ENCODE measurements around the gene POLK.

POLK gene

DNA sequence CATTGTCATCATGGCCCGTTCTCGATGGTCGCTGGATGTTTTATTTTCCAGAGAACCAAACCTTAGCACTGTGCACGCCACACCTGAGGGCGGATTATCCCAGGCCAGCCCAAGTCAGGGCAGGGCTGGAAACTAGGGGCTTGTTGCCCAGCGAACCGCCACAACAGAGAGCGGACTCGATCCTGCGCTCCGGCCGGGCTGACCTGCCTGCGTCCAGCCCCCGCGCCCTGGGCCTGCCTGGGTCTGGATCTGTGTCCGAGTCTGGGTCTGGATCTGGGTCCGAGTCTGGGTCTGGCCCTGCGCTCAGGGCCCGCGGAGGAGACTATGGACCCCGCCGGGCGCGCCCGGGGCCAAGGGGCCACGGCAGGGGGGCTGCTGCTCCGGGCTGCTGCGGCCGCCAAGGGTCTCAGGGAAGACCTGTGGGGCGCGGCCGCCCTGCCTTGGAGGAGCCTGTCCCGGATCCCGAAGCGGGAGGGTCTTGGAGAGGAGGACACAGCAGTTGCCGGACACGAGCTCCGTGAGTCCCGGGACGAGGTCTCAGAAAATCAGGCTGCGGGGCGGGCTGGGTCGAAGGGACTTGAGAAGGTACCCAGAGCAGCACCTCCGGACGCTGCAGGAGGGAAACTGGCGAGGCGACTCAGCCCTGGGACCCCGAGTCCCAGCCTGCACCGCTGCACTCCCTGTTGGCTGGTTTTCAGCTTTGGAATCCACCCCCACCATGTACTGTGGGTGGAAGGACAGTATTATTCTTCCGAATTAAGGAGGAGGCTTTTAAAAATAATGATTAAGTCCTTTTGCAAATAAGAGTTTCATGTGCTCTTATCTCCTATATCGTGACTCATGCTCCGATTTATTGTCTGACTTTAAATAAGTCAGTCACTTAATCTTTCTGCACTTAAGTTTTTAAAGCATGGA lies 99.9 kb downstream of the POLK start, which contains the start of gene ANKDD1B:
Gene ANKDD1B (plus strand): TSS at position 143 of the 915 bp plus-strand sequence. CDS start 182 bp downstream, at position 325.
- no peak for DNase-seq

DNA sequence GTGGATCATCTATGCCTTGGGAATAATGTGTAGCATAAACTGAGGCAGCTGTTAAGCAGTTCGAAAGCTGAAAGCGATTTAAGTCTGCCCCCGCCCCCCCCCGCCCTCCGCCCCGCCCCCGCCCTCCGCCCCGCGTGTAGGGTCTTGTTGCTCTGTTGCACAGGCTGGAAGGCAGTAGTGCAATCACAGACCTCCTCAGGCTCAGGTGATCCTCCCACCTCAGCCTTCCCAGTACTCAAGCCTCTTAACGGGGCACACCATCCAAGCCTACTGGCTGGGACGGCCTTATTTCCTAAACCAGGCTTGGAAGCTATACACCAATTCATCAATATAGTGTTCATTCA lies 100.5 kb downstream of the POLK start:
- no peak for DNase-seq

GRCh38 chr5:75612901-75613300 lies 101.2 kb downstream of the POLK start:
- no peak for DNase-seq

DNA sequence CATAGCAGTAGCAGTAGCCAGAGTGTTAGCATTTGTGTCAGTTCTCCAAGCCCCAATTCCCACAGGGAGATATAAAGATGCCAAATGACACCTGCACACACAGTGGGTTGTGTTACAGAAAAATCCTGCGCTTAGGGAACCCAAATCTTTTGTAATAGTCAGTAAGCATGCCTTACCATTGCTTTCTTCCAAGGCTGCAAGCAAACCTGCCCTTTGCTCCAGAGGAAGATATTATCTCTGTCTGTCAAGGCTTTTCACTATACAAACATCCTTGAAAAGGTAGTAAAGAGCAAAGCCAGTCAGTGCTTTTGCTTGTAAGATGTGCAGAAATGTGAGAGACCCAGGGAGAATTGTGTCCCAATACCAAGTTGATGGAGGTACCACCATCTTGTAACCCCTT lies 102.5 kb downstream of the POLK start:
- DNase-seq, result no peak

DNA sequence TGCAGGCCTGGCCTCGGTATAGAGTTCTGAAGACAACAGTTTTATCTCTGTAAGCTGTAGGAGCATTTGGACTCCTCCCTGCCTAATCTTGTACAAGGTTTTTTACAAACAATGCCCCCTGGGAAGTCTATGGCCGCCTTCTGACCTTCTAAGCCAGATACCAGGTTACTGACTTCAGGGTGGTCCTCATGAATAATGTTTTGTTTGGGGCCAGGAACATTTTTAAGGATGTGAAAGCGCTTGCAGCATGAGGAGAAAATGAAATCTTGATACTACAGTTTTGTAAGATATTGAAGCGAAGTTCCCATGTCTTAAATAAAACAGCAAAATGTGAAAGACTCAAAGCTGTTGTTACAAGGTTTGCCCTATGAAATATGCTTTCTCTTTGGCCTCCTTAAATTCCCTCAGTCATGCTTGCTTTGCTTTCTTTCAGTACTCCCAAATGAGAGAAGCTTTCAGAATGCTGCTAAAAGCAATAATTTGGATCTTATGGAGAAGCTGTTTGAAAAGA lies 104.7 kb downstream of the POLK start:
- DNase-seq, result no peak

DNA sequence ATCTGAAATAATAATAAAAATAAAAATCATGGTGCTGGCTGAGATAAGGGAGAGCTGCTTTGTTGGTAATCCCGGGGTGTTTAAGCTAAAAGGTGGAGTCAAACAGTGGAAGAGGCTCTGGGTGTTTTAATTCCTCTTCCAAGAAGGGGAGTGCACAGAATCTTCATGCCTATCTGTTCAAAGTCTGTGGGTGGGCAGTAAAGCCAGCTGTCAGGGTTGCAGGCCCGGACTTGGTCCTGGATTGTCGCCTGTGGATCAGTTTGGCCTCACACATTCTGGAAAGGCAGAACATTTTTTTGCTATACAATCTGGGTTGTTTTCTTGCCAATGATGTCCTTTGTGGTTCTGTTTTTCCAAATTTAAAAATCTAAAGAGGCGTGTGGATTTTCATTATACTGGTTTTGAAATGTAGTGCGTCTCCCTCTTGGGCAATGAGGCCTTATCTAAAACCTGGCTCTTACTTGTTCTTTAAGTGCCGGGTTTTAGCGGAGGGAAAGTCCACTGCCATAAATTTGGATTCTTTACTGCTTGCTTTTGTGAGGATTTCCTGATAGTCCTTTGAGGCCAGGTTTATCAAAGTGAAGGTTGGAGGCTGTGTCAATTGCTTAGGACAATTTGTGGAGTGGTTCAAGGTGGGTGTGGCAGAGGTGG lies 105.4 kb downstream of the POLK start:
- DNase-seq, result no peak

DNA sequence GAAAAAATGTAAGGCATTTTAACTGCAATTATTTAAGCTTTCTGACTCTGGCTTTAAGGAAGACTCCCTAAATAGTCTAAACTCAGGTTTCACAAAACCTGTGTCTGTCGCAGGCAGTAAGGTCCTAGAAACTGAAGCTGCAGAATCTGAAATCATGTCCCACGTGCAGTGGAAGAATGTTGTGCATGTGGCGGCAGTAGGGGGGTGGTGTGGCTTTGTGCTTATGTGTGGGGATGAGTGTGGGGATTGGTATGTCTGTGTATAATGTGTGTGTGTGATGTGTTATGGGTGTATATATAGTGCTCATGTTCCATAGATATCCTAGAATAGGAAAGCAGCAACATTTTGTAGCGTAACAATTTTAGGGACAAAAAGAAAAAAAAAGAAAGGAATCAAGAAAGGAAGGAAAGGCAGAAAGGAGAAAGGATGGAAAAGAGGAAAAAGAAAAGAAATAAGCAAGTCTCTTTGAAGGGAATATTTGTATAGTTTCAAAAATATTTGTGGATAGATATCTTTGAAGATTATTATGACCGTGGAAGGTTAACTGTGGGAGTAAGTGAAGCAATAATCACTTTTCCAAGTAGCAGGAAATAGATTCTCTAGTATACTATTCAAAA lies 106.2 kb downstream of the POLK start:
- no peak for DNase-seq

GRCh38 chr5:75620184-75620959 lies 108.7 kb downstream of the POLK start:
- no peak for DNase-seq

- no peak for DNase-seq
Measured at GRCh38 chr5:75622564-75622963, 110.9 kb downstream of the POLK start.

GRCh38 chr5:75623846-75624245 lies 112.2 kb downstream of the POLK start:
- DNase-seq, result no peak

DNA sequence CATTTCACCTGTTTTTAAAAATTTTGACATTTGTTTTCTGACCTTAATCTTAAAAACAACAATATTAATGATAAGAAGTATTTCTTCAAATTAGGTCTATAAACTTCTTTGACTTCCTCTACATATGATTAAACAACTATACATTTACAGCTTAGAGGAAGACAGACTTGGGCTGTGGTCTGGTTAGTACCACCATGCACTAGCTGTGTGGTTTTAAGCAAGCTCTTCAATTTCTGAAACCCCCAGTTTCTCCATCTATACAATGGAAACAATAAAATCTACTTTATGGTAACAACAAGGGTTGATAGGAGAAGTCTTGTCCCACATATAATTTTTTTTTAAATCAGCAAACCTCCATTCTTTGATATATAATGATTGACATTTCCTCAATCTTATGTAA lies 115.3 kb downstream of the POLK start:
- no peak for DNase-seq

DNA sequence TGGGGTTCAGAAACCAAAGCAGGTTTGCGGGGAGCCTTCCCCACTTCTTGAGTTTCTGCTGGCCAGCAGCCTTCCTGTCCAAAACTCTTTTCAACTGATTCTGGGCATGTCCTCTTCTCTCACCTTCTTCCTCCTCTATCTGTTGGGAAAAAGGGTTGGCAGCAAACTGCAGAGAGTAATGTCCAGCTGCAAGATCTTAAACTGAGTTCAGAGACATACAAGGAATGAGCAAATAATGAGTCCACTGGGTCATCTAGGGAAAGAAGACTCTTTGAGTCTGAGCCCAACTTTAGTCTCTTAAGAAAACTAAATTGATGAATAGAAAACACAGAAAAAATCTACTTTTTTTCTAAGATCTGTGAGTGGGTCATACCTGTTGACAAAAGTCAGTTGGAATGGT lies 116.1 kb downstream of the POLK start:
- DNase-seq, result no peak

- DNase-seq, result no peak
Measured at GRCh38 chr5:75630875-75631274, 119.2 kb downstream of the POLK start.

GRCh38 chr5:75632321-75632720 lies 120.6 kb downstream of the POLK start:
- no peak for DNase-seq

DNA sequence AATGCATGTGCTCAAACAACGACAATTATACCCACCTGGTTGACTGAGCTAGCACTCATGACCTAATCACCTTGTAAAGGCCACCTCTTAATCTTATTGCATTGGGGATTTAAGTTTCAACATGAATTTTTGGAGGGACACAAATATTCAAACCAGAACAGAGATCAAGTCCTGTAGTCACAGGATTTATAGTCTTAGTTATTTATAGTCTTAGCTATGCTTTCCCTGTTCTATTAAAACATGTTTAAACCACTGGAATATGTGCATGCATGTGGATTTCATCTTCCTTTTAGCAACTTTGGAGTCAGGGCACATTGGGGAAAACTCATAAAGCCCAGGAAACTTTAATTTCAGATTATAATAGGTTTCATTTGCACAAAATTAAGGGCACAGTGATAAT lies 126.3 kb downstream of the POLK start:
- no peak for DNase-seq

- no peak for DNase-seq
Measured at GRCh38 chr5:75639535-75640311, 128.0 kb downstream of the POLK start.

DNA sequence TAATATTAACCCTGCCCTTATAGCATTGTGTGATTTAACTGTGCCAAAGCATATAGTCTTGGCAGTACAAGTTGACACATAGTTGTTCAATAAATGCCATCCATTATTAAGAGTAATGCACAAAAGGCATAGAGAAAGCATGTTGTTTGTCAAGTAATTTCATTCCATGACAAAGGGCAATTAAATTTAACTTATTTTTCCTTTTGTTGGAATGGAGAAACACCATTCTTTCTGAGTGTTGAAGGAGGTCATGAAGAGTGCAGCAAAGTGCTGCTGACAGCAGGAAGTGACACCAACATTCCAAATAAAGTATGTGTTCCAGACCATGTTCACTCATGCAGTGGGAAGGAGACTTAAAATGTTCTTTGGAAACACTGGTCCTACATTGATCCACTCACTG lies 128.7 kb downstream of the POLK start:
- no peak for DNase-seq

GRCh38 chr5:75640826-75641225 lies 129.1 kb downstream of the POLK start:
- DNase-seq, result no peak

GRCh38 chr5:75648712-75649111 lies 137.0 kb downstream of the POLK start:
- DNase-seq, result no peak
